Stimulated activated CD4-positive, alpha-beta T cell treated with anti-CD3 and anti-CD28 coated beads, Interleukin-4, amount 100 ng/mL, for 1 hour (primary cell): ENCODE results near the gene AQP12A.

Experiments
- DNase-seq: peaks from one replicate; pipeline ENCODE4 v3.0.0-alpha.2; 2020

AQP12A gene

GRCh38 chr2:240725671-240726070, 34.0 kb downstream of the AQP12A start:
- no peak for DNase-seq

DNA sequence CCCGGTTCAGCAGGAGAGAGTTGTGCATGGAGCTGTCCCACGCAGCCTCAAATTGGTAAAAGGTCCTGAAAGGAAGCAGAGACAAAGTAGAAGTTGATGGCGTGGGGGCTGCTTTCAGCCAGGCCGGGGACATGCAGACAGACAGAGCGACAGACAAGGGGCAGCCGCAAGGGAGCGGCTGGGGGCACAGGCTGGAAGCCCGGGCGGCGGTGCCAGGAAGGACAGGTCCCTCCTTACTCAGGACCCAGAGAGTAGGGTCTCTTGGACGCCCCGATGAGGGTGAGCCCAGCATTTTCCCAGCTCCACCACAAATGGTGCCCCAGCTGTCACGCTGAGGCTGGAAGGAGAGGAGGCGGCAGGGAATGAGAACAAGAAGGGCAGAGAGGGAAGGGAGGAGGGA, 35.2 kb downstream of the AQP12A start:
- DNase-seq: no peak

- DNase-seq: no peak
These were observed 35.8 kb downstream of the AQP12A start for GRCh38 chr2:240727439-240727838.

GRCh38 chr2:240727913-240728312, 36.2 kb downstream of the AQP12A start:
- no peak for DNase-seq

DNA sequence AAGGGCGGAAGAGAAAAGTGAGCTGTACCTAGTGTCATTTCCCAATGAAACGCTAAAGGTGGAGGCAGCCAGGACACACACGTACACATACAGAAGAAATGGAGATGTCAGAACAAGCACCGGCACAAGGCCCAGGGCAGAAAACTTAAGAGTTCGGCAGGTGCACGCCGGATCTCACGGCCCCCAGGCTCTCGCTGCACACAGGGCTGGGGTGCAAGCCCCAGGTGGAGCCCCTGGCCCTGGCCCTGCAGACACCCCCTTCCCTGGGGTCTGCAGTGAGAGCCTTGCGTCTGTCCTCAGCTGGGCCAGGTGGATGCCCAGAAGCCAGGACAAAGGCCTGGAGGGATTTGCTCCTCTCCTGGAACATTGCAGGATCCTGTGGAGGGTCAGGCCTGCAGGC, 36.7 kb downstream of the AQP12A start:
- no peak for DNase-seq

- DNase-seq: no peak
These were observed 37.2 kb downstream of the AQP12A start for GRCh38 chr2:240728827-240729226.

DNA sequence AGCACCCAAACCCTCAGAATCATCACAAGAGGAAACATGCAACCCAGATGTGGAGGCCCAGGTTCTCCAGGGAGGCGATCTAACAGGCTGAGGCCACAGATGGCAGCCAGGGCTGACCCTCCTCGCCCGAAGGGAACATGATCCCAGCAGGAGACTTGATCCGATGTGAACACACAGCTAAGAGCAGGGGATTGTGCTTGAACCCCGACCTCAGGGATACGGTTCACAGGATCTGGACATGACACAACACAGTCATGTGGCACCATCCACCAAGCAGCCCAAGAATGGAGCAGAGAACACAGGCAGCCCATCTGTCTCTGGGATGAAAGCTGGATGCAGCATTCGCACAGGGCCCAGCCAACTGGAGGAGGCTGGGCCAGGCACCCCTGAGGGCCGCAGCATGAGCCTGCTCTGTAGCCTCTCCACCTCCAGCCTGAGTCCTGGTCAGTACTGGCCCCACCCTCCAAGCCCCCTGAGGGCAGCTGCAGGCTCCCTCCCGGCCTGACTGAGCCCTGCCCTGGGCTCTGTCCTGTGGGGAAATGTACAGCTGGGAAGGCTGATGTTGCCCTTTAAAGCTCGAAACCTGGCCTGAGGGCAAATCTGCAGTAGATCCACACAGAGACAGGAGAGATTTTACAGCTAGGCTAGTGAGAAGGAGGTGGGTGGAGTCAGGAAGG, 39.0 kb downstream of the AQP12A start:
- no peak for DNase-seq

DNA sequence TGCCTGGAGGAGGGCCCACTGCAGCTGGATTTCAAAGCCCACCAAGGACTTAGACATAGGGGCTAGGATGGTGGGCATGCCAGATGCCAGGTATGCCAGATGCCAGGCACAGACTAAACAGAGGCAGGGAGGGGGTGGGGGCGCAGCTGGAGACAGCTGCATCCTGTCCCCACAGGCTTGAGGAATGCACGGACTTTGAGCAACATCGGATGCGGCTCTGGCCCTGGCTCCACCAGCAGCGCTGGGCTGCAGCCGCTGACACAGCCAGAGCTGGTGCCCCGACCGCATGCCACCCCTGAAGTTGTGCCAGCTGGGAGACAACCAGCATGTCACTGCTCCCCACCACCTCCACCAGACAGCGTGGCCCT, 39.5 kb downstream of the AQP12A start:
- no peak for DNase-seq

DNA sequence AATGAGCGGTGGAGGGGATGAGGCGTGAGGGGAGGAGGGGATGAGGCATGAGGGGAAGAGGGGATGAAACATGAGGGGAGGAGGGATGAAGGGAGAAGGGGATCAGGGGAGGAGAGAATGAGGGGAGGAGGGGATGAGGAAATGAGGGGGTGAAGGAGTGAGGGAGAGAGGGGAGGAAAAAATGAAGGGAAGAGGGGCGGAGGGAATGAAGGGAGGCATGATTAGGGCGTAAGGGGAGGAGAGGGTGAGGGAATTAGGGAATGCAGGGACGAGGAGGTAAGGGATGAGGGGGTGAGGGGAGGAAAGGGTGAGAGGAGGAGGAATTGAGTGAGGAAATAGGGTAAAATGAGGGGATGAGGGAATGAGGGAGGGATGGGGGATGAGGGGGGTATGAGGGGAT, 40.5 kb downstream of the AQP12A start:
- no peak for DNase-seq

- no peak for DNase-seq
These were observed 41.4 kb downstream of the AQP12A start for GRCh38 chr2:240732911-240733622.

DNA sequence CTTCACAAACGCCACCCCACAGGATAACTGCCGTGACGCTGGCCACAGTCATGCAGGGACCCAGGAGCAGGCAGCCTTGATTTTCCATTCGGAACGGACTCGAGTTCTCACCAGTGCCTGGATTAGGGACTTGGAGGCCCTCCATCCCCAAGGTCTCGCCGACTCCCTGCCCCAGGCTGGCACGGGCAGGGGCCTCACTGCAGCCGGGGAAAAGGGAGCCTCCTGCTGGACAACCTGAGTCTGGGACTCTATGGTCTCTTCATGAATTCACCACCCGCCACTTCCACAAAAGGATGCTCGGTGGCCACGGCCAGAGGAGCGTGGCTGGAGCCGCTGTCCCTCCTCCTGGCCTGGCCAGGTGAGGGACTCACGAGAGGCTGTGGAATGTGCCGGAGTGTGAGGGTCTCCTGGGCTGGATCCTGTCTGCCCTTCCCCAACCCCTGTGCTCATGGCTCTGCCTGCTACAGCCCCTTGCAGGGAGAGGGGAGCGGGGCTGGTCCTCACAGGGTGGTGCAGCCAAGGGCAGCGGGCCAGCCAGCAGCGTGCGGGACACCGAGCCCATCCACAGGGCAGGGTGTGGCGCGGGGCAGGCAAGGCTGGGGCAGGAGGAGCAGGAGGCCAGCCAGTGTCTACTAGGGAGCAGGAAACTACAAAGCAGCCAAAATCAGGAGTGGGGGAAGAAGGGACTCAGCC, 42.3 kb downstream of the AQP12A start:
- DNase-seq: peak; percentile 11

- no peak for DNase-seq
These were observed 43.1 kb downstream of the AQP12A start for GRCh38 chr2:240734756-240735155.

DNA sequence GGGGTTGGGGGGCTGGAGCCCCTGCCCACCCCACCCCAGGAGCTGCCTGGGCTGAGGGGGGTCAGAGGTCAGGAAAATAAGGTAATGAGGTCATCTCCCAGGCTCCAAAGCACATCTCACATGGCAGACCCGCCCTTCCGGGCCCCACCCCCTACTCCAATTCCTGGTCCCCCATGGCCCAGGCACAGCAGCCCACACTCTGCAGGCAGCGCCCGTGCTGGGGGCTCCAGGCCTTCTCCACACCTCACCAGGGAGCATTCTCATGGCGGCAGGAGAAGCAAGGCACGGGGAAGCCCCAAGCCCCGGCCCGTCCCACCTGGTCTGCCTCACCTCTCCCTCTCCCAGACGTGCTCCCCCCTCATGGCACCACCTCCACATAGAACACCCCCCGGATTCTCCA, 43.8 kb downstream of the AQP12A start:
- DNase-seq: no peak

- DNase-seq: no peak
These were observed 44.9 kb downstream of the AQP12A start for GRCh38 chr2:240736281-240737250.

- DNase-seq: no peak
These were observed 45.8 kb downstream of the AQP12A start for GRCh38 chr2:240737512-240737911.

GRCh38 chr2:240737958-240738357, 46.3 kb downstream of the AQP12A start:
- no peak for DNase-seq

GRCh38 chr2:240739797-240740196, 48.1 kb downstream of the AQP12A start:
- peak; percentile 9 for DNase-seq

DNA sequence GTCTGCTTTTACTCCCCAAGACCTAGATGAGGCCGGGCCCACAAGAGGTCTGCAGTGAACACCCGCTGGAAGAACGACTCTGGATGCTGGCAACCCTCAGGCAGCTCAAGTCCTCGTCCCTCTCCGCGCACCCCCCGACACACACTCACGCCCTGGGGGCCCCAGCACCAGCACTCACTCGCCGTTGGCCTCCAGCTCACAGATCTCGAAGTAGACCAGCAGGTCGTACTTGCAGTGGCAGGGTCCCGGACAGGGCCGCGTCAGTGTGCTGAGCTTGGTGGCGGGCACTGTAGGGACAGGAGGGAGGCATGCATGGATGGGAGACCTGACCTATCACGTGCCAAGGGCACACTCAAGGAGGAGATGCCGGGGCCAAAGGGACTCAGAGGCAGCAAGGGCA, 49.4 kb downstream of the AQP12A start:
- no peak for DNase-seq

- DNase-seq: no peak
These were observed 51.0 kb downstream of the AQP12A start for GRCh38 chr2:240742602-240743095.

DNA sequence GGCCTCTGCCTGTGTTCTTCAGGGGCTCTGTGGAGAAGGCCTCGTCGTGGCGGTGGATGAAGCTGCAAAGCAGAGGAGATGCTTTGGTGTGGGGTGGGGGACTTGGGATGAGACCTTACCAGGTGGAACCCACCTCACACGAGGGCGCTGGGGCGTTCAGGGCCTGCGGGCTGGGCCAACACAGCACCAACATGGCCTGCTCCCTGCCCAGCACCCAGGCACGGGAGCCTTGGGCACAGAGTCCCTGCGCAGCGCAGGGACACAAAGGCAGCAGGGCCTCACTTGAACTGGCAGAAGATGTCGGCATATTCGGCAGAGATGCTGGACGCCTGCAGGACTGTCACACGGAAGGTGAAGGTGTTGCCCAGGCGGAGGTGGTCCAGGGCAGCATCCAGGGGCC, 53.8 kb downstream of the AQP12A start:
- DNase-seq: no peak

DNA sequence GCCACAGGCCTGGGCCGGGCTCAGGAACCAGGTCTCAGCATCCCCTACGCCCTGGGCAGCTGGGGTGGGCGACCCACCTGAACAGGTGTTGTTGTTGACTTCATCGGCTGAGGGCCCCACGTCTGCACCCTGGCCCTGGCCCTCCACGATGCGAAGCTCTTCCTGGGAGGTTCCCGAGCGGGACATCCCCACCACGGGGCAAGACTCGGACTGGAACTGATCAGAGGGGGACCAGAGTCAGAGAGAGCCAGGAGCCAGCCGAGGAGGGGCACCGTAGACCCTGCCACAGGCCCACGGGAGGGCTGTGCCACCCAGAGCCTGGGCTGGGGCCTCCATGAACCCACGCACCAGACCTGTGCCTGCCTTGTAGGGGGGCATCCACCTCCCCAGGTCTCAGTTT, 54.3 kb downstream of the AQP12A start:
- no peak for DNase-seq

DNA sequence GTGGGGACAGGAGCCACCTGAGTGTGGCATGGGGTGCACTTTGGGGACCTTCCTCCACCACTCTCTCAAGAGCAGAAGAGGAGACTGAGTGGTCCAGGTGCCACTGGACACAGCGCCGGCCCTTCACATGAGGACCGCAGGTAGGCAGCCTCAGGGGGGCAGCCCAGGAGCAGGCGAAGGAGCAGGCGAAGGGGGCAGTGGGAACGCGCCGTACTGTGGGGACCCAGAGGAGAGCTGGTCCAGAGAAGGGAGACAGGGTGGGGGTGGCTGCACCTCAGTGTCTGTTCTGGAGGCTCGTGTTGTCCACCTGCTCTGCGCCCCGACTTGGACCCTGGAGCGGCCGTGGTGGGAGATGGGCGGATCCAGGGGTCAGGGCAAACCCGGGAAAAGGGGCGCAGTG, 55.0 kb downstream of the AQP12A start:
- DNase-seq: no peak

GRCh38 chr2:240747256-240747655, 55.6 kb downstream of the AQP12A start:
- DNase-seq: no peak
